ENCODE data around the gene GREB1.

GREB1 gene

DNA sequence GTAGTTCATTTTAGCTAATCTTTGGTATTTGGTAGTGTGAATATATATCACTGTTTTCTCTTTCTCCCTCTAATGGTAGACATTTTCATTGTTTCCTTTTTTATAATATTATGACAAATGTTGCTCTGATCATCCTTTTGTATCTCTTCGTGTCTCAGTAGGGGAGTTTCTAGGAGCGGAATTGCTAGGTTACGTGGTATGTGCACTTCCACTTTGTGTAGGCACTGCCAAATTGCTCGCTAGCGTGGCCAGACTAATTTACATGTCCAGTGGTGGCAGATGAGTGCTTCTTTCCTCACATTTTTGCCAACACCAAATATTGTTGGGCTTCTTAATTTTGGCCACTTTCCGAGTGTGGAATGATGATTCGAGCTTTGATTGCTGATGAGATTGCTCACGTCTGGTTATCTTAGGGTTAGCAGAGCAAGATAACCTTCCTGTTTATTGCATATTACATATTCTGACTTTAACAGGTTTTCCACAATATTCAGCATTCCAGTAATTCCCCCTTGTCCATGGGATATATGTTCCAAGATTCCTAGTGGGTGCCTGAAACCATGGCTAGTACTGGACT is 30.4 kb upstream of the GREB1 start:
- Histone ChIP-seq H3K9ac (ENCODE audit: low read depth, low read length) (no peak overlapping the region), H3K36me3 (ENCODE audit: insufficient read depth, low read length) (no peaks in the 10 kb centered on the region; the same call in 1 of the 2 replicates), H3K4me1 (ENCODE audit: insufficient read depth, low read length) (peaks cover 17% of the 10 kb centered on the region)

DNA sequence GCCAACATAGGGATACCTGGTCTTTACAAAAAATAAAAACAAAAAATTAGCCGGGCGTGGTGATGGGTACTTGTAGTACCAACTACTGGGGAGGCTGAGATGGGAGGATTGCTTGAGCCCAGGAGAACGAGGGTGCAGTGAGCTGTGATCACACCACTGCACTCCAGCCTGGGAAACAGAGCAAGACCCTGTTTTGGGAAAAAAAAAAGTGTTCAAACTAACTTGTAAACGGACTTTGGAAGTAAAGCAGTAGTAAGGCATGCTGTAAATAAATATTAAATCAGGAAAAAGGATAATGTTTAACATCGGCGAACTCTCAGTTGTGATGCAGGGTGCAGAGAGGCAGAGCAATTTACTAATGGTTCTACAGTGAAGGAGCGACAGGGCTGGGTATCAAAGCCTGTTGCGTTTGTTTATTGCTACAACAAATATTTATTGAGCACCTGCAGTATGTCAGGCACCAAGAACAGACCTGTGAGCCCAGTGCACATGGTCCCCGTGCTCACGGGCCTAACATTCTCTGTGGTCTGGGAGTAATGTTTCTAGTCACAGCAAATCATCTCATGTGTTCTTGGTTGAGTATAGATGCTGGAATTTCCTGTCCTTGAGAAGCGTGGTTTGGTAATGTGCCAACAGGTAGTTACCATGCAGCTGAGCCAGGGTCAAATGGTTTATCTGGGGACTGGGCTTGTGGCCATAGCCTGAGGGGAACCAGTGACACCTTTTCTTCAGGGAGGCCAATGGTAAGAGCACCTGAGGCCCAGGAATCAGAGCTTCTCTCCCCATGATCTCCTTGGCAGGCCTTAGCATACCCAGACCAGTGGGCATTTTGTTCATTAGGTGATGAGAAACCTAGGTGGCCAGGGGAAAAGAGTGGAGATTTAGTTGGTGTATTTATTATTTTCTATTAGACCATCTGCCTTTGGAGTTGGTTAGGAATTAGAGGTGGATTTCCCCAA is 27.9 kb upstream of the GREB1 start:
- Histone ChIP-seq H3K4me1 (ENCODE audit: insufficient read depth, low read length) (no peaks in the 10 kb centered on the region), H3K9ac (ENCODE audit: low read depth, low read length) (no peak overlapping the region), H3K36me3 (ENCODE audit: insufficient read depth, low read length) (no peaks in the 10 kb centered on the region; the same call in 1 of the 2 replicates), H3K9me3 (ENCODE audit: control insufficient read depth, insufficient read depth, low read length) (no peaks in the 10 kb centered on the region)

More for the DNA sequence above, 30.4 kb upstream of the GREB1 start:
- H3K9me3 ChIP-seq (ENCODE audit: control insufficient read depth, insufficient read depth, low read length): no peaks in the 10 kb centered on the region

DNA sequence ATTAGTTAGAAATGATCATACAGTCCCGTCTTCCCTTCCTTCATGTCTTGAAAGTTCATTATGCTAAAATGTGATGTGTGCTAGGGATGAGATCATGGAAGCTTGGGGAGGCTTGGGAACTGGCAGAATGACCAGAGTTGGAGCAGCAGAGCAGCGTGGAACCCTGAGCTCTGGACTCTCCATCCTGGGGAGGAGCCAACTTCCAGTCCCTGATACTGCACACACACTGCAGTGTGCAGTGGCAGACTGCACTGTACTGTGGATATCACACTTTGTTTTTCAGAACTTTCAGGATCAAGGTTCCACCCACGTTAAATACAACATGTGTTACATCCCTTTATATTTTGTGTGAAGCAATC is 27.3 kb upstream of the GREB1 start:
- no peaks in the 10 kb centered on the region for H3K4me1 ChIP-seq (ENCODE audit: insufficient read depth, low read length)

DNA sequence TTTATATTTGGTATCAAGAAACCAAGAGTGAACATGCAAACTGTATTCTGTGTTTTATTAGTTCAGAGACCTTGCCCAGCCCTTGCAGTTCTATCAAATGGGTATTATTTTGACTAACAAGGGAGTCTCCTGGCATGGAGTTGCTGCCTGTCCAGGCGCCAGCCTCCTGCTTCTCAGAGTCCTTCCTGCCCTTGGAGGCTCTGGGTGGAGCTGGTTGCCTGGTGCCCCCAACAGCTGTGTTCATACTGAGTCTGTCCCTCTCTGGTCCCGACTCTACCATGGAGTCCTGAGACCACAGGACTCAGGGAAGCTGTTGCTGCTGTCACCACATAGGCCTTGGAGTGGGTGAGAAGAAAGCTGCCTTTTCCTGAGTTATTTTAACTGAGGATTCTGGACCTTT is 26.3 kb upstream of the GREB1 start:
- H3K36me3 ChIP-seq (ENCODE audit: insufficient read depth, low read length): no peaks in the 10 kb centered on the region; the same call in 1 of the 2 replicates
- H3K4me1 ChIP-seq (ENCODE audit: insufficient read depth, low read length): no peaks in the 10 kb centered on the region
- H3K9ac ChIP-seq (ENCODE audit: low read depth, low read length): no peak overlapping the region
- H3K9me3 ChIP-seq (ENCODE audit: control insufficient read depth, insufficient read depth, low read length): no peaks in the 10 kb centered on the region

More for the DNA sequence above, 27.3 kb upstream of the GREB1 start:
- Histone ChIP-seq H3K36me3 (ENCODE audit: insufficient read depth, low read length) (no peaks in the 10 kb centered on the region; the same call in 1 of the 2 replicates), H3K9ac (ENCODE audit: low read depth, low read length) (no peak overlapping the region), H3K9me3 (ENCODE audit: control insufficient read depth, insufficient read depth, low read length) (no peaks in the 10 kb centered on the region)

DNA sequence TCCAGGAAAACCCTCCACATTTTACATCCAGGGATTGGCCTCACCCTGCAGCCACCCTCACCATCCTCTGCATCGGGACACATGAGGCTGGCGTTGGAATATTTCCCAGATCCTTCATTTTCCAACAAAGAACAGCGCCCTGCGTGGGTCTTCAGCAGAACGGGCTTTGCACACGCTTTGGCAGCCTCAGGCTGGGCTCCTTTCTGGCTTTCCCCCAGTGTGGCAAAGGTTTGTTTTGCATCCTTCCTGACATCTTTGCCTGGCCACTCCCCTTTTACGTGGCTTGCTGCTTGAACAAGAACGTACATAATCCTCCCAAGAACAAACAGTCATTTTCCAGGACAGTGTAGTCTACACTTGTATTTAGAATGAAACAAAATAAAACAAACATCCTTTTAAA is 25.6 kb upstream of the GREB1 start:
- Histone ChIP-seq H3K9ac (ENCODE audit: low read depth, low read length) (no peak overlapping the region), H3K36me3 (ENCODE audit: insufficient read depth, low read length) (no peaks in the 10 kb centered on the region)

DNA sequence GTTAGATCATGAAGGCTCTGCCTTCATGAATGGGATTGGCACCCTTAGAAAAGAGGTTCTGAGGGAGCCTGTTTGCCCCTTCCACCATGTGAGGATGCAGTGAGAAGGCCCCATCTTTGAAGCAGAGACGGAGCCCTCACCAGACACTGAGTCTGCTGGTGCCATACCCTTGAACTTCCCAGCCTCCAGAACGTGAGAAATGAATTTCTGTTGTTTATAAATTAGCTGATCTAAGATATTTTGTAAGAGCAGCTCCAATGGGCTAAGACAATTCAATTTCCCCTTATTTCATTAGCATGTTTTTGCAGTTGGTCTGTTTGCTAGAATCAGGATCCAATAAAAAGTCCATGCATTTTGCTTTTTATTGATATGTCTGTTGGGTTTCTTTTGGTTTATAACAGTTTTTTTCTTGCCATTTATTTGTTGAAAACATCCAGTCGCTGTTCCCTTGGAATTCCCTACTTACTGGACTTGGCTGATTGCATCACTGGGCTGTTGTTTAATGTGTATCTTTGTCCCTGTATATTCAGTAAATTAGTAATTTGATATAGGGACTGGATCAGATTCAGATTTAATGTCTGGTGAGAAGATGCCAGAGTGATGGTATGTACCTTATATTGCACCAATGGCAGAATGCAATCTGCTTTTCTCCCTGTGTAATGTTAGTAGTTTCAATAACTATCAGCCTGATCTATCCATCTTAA is 24.0 kb upstream of the GREB1 start:
- Histone ChIP-seq H3K36me3 (ENCODE audit: insufficient read depth, low read length) (no peaks in the 10 kb centered on the region), H3K9ac (ENCODE audit: low read depth, low read length) (no peak overlapping the region), H3K9me3 (ENCODE audit: control insufficient read depth, insufficient read depth, low read length) (no peaks in the 10 kb centered on the region), H3K4me1 (ENCODE audit: insufficient read depth, low read length) (peaks cover 4% of the 10 kb centered on the region; the same call in 1 of the 2 replicates)

More for the DNA sequence above, 25.6 kb upstream of the GREB1 start:
- Histone ChIP-seq H3K9me3 (ENCODE audit: control insufficient read depth, insufficient read depth, low read length) (no peaks in the 10 kb centered on the region), H3K4me1 (ENCODE audit: insufficient read depth, low read length) (no peaks in the 10 kb centered on the region)

DNA sequence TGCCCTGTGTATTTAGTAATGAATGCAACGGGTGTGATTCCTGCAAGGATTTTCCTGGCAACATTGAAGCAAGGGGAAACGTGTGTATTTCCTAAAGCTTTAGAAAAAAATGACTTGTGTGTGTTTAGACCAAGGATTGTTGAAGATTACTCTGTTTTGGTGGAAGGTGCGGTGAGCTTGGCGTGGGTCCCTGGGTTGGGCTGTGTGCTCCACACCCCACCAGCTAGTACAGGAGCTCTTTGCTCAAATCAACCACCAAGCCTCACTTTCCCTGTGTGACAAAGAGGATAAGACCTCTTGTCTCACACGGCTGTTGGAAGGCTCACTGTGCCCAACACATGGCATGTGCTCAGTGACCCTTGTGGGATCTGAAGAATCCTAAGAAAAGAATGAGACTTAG is 21.4 kb upstream of the GREB1 start:
- H3K9ac ChIP-seq (ENCODE audit: low read depth, low read length): no peak overlapping the region
- H3K36me3 ChIP-seq (ENCODE audit: insufficient read depth, low read length): no peaks in the 10 kb centered on the region
- H3K4me1 ChIP-seq (ENCODE audit: insufficient read depth, low read length): peaks cover 15% of the 10 kb centered on the region
- no peaks in the 10 kb centered on the region for H3K9me3 ChIP-seq (ENCODE audit: control insufficient read depth, insufficient read depth, low read length)

DNA sequence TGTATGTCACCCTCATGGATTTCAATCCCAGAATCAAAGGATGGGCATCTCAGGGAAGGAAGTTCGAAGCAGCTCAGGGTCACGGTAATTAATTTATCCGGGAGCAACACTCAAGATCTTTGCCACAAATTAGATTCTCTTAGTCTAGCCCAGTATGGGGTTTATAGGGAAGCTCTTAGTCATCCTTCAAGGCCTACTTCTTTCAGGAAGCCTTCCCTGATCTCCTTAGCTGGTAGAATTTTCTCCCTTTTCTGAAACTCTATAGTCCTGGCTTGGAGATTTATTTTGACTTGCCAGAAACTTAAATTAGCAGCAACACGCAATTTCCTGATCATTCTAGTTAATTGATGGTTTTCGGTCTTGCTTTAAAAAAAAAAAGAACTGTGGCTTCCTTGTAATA is 20.5 kb upstream of the GREB1 start:
- Histone ChIP-seq H3K4me1 (ENCODE audit: insufficient read depth, low read length) (peaks cover 15% of the 10 kb centered on the region), H3K9me3 (ENCODE audit: control insufficient read depth, insufficient read depth, low read length) (no peaks in the 10 kb centered on the region), H3K9ac (ENCODE audit: low read depth, low read length) (no peak overlapping the region), H3K36me3 (ENCODE audit: insufficient read depth, low read length) (no peaks in the 10 kb centered on the region)

DNA sequence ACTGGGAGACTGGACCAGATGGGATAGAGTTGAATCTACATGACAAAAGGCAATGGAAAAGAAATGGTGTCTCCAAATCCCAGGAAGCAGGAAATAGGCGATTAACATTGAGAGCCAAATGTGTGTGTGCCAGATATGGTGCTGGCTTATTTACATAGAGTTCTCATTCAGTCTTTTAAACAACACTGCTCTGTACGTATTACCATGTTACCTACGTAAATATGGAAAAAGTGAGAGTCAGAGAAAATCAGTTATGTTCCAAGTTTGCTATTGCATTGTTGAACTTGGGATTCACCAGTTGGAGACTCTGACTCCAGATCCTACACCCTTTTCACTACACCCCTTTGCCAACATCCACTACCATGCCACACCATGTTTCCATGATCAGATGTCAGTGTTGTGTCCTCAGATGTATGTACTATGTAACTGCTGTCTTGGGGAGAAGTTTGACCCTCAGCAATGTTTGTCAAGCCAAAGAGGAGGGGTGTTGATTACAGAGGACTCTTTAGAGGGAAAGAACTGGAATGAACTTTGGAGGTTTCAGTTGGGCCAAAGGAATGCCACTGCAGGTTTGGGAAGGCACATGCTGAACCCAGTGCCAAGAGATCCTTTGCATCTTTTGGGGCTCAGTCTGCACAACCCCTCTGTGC is 19.6 kb upstream of the GREB1 start:
- H3K9me3 ChIP-seq (ENCODE audit: control insufficient read depth, insufficient read depth, low read length): no peaks in the 10 kb centered on the region
- H3K9ac ChIP-seq (ENCODE audit: low read depth, low read length): no peak overlapping the region
- H3K36me3 ChIP-seq (ENCODE audit: insufficient read depth, low read length): no peaks in the 10 kb centered on the region
- peaks cover 15% of the 10 kb centered on the region for H3K4me1 ChIP-seq (ENCODE audit: insufficient read depth, low read length)

DNA sequence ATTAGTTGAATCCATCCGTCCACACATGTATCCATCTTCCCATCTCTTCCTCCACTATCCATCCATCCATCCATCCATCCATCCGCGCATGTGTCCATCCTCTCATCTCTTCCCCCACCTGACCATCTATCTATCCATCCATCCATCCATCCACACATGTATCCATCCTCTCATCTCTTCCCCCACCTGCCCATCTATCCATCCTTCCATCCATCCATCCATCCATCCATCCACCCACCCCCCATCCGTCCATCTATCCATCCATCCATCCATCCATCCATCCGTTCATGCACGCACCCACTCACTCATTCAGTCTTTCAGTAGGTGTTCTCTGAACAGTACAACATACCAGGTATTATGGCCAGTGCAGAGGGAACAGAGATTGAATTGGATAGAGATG is 18.9 kb upstream of the GREB1 start:
- Histone ChIP-seq H3K36me3 (ENCODE audit: insufficient read depth, low read length) (no peaks in the 10 kb centered on the region), H3K9ac (ENCODE audit: low read depth, low read length) (no peak overlapping the region), H3K9me3 (ENCODE audit: control insufficient read depth, insufficient read depth, low read length) (no peaks in the 10 kb centered on the region), H3K4me1 (ENCODE audit: insufficient read depth, low read length) (peaks cover 15% of the 10 kb centered on the region)

DNA sequence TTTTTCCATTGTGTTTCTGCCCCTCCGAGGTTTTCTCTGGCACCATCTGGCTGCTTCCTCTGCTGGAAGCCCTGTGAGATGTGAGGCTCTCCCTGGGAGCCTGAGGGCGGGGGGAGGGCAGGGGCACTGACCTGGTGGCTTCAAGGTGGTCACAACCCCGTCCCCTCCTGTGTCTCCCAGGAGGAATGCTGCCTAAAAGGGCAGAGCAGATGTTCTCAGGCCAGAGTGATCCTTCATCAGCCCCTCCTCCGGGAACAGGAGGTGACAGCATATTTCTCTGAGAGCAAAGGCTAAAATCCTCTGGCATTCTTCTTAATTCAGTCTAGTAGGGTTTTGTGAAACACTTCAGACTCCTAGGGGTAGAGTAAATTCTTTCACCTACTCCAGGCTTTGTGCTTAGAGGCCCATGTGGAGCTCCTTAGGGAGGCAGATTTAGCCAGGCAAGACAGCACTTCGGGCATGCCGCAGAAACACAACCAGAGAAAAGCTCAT is 18.3 kb upstream of the GREB1 start:
- Histone ChIP-seq H3K4me1 (ENCODE audit: insufficient read depth, low read length) (peaks cover 15% of the 10 kb centered on the region), H3K36me3 (ENCODE audit: insufficient read depth, low read length) (no peaks in the 10 kb centered on the region), H3K9me3 (ENCODE audit: control insufficient read depth, insufficient read depth, low read length) (no peaks in the 10 kb centered on the region), H3K9ac (ENCODE audit: low read depth, low read length) (no peak overlapping the region)

DNA sequence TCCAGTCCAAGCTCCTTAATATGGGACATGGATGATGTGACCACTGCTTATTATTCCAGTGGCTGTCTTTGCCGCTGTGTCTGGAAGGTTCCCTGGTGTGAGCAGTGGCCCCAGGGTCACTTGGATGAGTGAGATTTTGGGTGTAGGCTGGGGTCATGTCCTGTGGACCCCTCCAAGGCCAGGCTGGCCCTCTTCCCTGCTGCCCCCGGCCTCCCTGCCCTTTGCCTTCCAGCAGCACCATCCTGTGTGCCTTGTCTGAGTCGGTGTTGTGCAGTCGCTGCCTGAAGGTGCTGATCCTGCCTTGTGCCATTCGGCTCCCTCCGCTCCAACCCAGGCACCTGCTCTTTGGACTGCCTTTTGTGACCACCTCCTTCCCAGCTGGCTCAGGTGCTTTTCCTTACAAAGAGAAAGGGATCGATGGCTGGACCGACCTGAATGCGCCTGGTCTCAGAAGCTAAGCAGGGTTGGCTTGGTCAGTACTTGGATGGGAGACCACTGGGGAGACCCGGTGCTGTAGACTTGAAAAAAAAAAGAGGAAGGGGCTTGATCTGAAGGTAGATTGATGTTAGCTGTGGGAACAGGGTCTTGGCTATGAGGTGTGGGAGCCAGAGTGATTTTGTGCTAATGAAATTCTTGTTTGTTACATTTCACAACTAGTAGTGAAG is 16.7 kb upstream of the GREB1 start:
- no peaks in the 10 kb centered on the region for H3K9me3 ChIP-seq (ENCODE audit: control insufficient read depth, insufficient read depth, low read length)
- no peak overlapping the region for H3K9ac ChIP-seq (ENCODE audit: low read depth, low read length)
- H3K4me1 ChIP-seq (ENCODE audit: insufficient read depth, low read length): peaks cover 15% of the 10 kb centered on the region
- H3K36me3 ChIP-seq (ENCODE audit: insufficient read depth, low read length): no peaks in the 10 kb centered on the region

DNA sequence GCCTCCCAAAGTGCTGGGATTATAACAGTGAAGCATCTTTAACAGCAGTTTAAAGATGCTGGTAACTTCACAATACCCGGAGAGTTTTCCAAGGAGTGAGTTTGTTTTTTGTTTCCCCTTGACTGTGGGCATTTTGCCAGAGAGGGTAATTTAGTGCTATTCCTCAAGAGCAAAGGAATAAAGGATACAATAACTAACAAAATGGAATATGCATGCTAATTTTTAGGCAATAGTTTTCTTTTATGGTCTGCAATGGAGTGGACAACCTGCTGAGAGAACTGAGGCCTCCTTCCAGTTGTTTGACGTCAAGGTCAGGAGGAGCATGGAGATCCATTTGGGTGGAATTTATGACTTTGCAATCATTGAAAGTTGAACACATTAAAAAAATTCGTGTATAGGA is 15.9 kb upstream of the GREB1 start:
- Histone ChIP-seq H3K36me3 (ENCODE audit: insufficient read depth, low read length) (no peaks in the 10 kb centered on the region), H3K9me3 (ENCODE audit: control insufficient read depth, insufficient read depth, low read length) (no peaks in the 10 kb centered on the region), H3K9ac (ENCODE audit: low read depth, low read length) (no peak overlapping the region), H3K4me1 (ENCODE audit: insufficient read depth, low read length) (peaks cover 15% of the 10 kb centered on the region)
